AG10803 (cell line): ENCODE results near the gene TLCD2.
"Not testable (repeated sequence)": the region's sequence is repeated elsewhere in the genome, so short reads cannot be mapped to it uniquely, and the experiment has no call there.

Experiments used
- DNase-seq: peaks from one replicate; pipeline ENCODE4 v3.0.0; 2010; ENCODE audit warnings: low read depth
- H3K4me3 ChIP-seq: 2 replicates; pipeline ENCODE4 v1.5.1; 2011; ENCODE audit warnings: mild to moderate bottlenecking, low read length, control low read depth
- TF ChIP-seq, protein P1 (sequence below): conservative IDR thresholded peaks from 2 replicates; pipeline ENCODE4 v1.5.1; 2011; ENCODE audit warnings: mild to moderate bottlenecking, low read length, control low read depth, inconsistent platforms

Gene TLCD2

DNA sequence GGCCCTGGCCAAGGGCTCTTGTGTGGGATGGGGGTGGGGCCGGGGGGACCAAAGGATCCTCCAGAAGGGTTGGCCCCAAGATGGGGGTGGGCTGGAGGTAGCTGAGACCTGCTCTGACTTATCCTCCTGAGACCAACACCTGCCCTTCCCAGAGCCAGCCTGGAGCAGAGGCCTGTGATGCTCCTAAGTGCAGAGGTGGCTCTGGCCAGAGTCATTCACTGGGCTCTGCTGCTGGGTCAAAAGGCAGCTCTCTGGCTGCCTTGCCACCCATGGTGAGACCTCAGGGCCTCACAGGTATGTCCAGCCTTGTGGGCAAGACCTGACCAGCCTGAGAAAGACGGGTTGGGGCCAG, 32.9 kb upstream of the TLCD2 start:
- DNase-seq = no peak
- TF ChIP-seq, protein P1, sequence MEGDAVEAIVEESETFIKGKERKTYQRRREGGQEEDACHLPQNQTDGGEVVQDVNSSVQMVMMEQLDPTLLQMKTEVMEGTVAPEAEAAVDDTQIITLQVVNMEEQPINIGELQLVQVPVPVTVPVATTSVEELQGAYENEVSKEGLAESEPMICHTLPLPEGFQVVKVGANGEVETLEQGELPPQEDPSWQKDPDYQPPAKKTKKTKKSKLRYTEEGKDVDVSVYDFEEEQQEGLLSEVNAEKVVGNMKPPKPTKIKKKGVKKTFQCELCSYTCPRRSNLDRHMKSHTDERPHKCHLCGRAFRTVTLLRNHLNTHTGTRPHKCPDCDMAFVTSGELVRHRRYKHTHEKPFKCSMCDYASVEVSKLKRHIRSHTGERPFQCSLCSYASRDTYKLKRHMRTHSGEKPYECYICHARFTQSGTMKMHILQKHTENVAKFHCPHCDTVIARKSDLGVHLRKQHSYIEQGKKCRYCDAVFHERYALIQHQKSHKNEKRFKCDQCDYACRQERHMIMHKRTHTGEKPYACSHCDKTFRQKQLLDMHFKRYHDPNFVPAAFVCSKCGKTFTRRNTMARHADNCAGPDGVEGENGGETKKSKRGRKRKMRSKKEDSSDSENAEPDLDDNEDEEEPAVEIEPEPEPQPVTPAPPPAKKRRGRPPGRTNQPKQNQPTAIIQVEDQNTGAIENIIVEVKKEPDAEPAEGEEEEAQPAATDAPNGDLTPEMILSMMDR = no peak
- H3K4me3 ChIP-seq = no peak overlapping the region

DNA sequence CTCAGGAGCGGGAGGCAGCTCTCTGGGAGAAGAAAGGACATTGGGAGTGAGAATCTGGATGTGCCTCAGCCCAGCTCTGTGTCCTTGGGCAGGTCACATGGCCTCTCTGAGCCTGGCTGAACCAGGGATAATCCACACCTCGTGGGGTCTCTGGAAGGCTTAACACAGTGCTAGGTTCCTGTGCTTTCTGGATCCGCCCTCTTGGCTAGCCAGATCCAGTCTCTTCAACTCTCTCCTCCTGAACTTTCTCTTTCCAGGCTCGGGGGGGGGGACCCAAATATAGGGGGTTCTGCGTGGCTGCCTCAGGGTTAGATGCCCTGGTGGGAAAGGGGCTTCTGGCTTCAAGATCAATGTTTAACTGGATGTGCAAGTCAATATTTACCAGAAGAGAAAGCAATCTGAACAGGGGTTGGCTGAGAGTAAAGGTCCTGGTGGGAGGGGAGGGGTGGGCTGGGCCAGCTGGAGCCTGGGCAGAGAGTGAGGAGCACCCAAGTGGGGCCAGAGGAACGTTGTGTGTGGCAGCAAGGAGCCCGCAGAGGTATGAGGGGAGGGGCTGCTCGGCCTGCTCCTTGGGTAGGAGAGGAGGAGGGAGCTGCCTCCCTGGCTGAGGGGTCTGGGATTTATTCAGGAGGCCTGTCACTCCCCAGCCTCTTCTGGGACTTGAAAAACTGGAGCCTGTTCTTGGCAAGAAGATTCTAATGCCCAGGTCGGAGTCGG, 32.4 kb upstream of the TLCD2 start, which contains the start of gene SERPINF2:
Gene SERPINF2, plus strand, starts transcription at position 501 of the 717 bp plus-strand sequence. CDS start 2,125 bp downstream, outside the sequence.
- DNase-seq = no peak
- TF ChIP-seq, protein P1 = no peak
- no peak within 1 kb of the TSS for H3K4me3 ChIP-seq

DNA sequence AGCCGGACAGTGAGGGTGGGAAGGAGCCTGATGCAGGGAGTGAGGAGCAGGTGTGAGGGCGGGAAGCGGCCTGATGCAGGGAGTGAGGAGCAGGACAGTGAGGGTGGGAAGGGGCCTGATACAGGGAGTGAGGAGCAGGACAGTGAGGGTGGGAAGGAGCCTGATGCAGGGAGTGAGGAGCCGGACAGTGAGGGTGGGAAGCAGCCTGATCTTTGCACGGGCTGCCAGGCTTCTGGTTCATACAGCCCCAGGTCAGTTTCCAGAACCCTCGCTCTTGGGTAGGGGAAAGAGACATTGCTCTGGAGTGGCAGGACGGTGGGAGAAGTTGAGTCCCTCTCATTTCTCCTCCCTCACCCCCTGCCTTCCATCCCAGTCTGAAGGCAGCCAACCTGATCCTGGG, 31.7 kb upstream of the TLCD2 start:
- H3K4me3 ChIP-seq, DNase-seq: not testable (repeated sequence)

DNA sequence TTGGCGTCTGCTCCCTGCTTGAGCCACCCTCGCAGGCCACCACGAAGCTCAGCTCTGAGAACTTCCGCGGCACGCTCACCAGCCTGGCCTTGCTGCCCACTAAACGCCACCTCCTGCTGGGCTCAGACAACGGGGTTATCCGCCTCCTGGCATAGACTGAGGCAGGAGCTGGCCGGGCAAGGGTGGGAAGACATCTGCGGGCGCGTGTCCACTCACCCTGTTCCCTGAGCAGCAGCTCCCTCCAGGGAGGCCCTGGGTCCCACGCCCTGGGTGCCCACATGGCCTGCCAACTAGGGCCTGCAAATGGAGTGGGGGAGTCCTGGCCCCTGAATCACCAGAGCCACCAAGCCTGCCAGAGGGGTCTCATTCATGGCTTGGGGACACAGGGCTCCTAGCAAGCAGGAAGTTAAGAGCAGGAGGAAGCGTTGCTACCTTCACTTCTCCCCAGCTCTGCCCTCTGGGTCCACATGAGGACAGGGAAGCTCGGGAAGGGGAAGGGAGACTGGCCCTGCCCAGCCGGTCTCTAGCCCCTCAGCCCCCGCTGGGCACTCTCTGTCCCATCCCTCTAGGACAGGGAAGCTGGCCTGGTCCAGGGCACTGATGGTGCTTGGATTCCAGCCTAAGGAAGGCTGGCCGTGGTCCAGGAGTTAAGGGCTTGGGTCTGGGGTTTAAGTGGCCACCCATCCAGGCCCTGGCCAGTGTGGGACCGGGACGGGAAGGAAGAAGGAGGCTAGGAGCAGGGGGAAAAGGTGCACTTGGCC, 27.5 kb upstream of the TLCD2 start:
- TF ChIP-seq, protein P1 = no peak
- no peak for DNase-seq
- H3K4me3 ChIP-seq = no peak overlapping the region

DNA sequence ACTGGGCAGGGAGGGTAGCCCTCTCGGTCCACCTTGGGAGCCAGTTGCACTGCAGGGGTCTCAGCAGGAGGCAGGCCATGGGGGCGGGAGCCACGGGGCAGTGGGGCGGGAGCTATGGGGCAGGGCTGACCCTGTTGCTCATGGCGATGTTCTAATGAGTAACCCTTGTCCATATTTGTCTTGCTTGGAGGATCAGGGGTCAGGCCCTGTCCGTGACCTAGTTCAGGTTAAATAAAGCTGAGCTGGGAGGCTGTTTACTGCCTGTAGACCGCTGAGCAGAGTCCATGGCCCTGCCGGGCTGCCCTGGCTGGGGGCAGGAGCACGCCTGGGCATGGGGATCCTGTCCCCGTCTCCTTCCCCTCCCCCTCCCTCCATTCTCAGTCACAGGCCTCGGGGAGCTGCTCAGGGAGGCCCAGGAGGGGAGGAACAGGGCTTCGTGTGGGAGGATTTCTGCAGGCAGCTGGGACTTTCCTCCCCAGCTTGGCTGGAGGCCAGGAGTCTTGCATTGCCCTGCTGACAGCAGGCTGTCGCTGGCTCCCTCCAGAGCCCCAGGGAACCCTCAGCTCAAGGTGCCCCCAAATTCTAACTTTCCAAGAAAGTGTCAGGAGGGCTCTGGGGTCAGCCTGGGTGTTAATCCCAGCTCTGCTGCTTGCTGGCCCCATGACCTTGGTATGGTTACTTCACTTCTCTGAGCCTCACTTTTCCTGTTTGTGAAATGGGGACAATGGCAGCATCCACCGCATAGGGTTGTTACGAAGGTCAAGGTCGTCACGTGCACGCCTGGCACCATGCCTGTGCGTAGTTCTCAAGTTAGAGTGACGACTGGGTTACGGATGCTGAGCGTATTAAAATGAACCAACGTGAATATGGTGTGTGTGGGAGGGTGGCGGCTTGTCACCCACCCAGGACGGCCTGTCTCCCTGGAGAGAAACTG, 26.4 kb upstream of the TLCD2 start:
- DNase-seq = peak; percentile 60
- TF ChIP-seq, protein P1 = no peak
- H3K4me3 ChIP-seq = no peak overlapping the region

DNA sequence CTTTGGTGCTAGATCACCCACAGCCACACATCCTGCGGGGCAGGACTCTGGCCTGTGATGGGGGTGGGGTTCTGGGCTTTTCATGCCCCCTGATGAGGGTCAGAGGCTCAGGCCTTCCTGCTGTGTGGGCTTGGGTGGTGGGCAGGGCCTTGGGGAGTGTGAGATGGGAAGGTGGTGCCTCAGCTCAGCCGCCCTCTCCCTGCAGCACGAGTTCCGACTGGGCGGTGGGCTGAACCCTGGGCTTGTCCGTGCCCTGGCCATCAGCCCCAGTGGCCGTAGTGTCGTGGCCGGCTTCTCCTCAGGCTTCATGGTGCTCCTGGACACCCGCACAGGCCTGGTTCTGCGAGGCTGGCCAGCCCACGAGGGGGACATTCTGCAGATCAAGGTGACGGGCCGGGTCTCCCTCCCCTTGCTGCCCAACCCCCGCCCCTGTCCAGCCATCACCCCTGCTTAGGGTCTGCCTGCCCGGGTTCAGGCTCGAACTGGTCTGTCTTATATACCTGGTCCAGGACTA, 25.7 kb upstream of the TLCD2 start:
- DNase-seq = no peak
- no peak overlapping the region for H3K4me3 ChIP-seq

More for the DNA sequence above, 25.7 kb upstream of the TLCD2 start:
- TF ChIP-seq, protein P1 = no peak
